NCI-H2196 (cell line): ENCODE data around the gene CDC14A.
"Not testable (repeated sequence)": the region's sequence is repeated elsewhere in the genome, so short reads cannot be mapped to it uniquely, and the experiment has no call there.

Source experiments
- DNase-seq: peaks from one replicate; lab custom pipeline; 2025; ENCODE audit not compliant: unreplicated experiment; lab: John Stamatoyannopoulos, UW

Gene CDC14A

GRCh38 chr1:100335436-100335835, 16.9 kb upstream of the CDC14A start:
- DNase-seq: no peak

GRCh38 chr1:100337878-100338277, 14.4 kb upstream of the CDC14A start:
- not testable (repeated sequence) for DNase-seq

GRCh38 chr1:100339735-100340134, 12.6 kb upstream of the CDC14A start:
- not testable (repeated sequence) for DNase-seq

GRCh38 chr1:100340494-100340893, 11.8 kb upstream of the CDC14A start:
- DNase-seq: no peak

- DNase-seq: no peak
Measured at GRCh38 chr1:100342348-100342747, 10.0 kb upstream of the CDC14A start.

- no peak for DNase-seq
Measured at GRCh38 chr1:100343897-100344296, 8.4 kb upstream of the CDC14A start.

GRCh38 chr1:100344774-100345173, 7.5 kb upstream of the CDC14A start:
- no peak for DNase-seq

GRCh38 chr1:100346387-100346786, 5.9 kb upstream of the CDC14A start:
- no peak for DNase-seq

GRCh38 chr1:100347009-100347966, 5.0 kb upstream of the CDC14A start:
- DNase-seq: no peak

GRCh38 chr1:100348549-100349144, 3.7 kb upstream of the CDC14A start:
- no peak for DNase-seq

- DNase-seq: no peak
Measured at GRCh38 chr1:100349246-100349645, 3.1 kb upstream of the CDC14A start.

GRCh38 chr1:100350787-100351094, 1.6 kb upstream of the CDC14A start:
- no peak for DNase-seq

- DNase-seq: peak; percentile 88
Measured at GRCh38 chr1:100351095-100351887, 1.0 kb upstream of the CDC14A start.

- no peak for DNase-seq
Measured at GRCh38 chr1:100353071-100353801, 930 bp downstream of the CDC14A start.

GRCh38 chr1:100353988-100354387, 1.7 kb downstream of the CDC14A start:
- no peak for DNase-seq

- peak; percentile 72 for DNase-seq
Measured at GRCh38 chr1:100354971-100355394, 2.7 kb downstream of the CDC14A start.

- DNase-seq: no peak
Measured at GRCh38 chr1:100358210-100358609, 5.9 kb downstream of the CDC14A start.

- no peak for DNase-seq
Measured at GRCh38 chr1:100359139-100359538, 6.8 kb downstream of the CDC14A start.

GRCh38 chr1:100360790-100361510, 8.6 kb downstream of the CDC14A start:
- peak; percentile 31 for DNase-seq

GRCh38 chr1:100361511-100362089, 9.3 kb downstream of the CDC14A start:
- no peak for DNase-seq
